Vagina (tissue), 2 donors: ENCODE data around the gene CTBP2. TPM values are rescaled to one million over a fixed set of nuclear protein-coding genes. Genes with fewer than 3 reads are reported as not detected.

Source experiments
- DNase-seq, 2 donors: peaks; one replicate each; pipeline ENCODE4 v3.0.0-alpha.2; 2017; ENCODE audit errors: extremely low spot score in 2 of 2
- H3K27ac ChIP-seq: fragments of 200-600 bp; sonication (generic); one replicate; pipeline ENCODE4 v1.5.1; 2019
- H3K27me3 ChIP-seq: fragments of 200-600 bp; sonication (generic); one replicate; pipeline ENCODE4 v1.5.1; 2019
- H3K36me3 ChIP-seq, 2 donors: fragments of 200-600 bp; sonication (generic); one replicate each; pipeline ENCODE4 v1.5.1; 2017 to 2019
- H3K4me1 ChIP-seq: fragments of 200-600 bp; sonication (generic); one replicate; pipeline ENCODE4 v1.5.1; 2019
- H3K4me3 ChIP-seq, 2 donors: fragments of 200-600 bp; sonication (generic); 1 replicate in 1 of 2; 2 replicates in 1 of 2; pipeline ENCODE4 v1.5.1; 2016 to 2019
- H3K9me3 ChIP-seq: fragments of 200-600 bp; sonication (generic); one replicate; pipeline ENCODE4 v1.5.1; 2019
- POLR2A ChIP-seq, 2 donors: fragments of 450-650 bp; IDR thresholded peaks; one replicate each; pipeline ENCODE4 v1.6.1; 2017; ENCODE audit warnings: antibody characterized with exemption in 2 of 2, mild to moderate bottlenecking in 2 of 2, moderate library complexity in 2 of 2
- POLR2AphosphoS5 ChIP-seq, 2 donors: sonication (generic); formaldehyde crosslinking; IDR thresholded peaks; one replicate each; pipeline ENCODE4 v1.9.0; 2017; ENCODE audit warnings: antibody characterized with exemption in 2 of 2, mild to moderate bottlenecking in 2 of 2, low read depth in 1 of 2; ENCODE audit not compliant: insufficient read depth in 1 of 2
- intact Hi-C: fragments of 100-400 bp; cut with DNase I; formaldehyde crosslinking; loops from one replicate; pipeline ENCODE4 v1.15.1; 2023
- total RNA-seq: library from RNA; depleted of rRNA; stranded (reverse); fragments of >200 nt; gene quantifications from one replicate; pipeline ENCODE4 v1.2.3, GENCODE V29; 2016
- TF ChIP-seq, protein P1 (sequence below), 3 experiments: fragments of 450-650 bp in 2 of 3; fragments of 200-600 bp in 1 of 3; sonication (generic) in 1 of 3; IDR thresholded peaks; one replicate each; pipeline ENCODE4 v1.5.1; 2017 to 2019; ENCODE audit warnings: antibody characterized with exemption in 3 of 3, mild to moderate bottlenecking in 2 of 3, moderate library complexity in 2 of 3

Gene CTBP2
- total RNA-seq, 1 donor from 2014 or later: 74.4 TPM

- intact Hi-C loops: no loop called here
- H3K9me3 ChIP-seq: no peaks in the 10 kb centered on the region
- no peak for DNase-seq
- peaks cover 0 to 13% of the 10 kb centered on the region in 2 donors for H3K36me3 ChIP-seq
- no peak overlapping the region for H3K27ac ChIP-seq
- H3K4me1 ChIP-seq: peaks cover 65% of the 10 kb centered on the region
- TF ChIP-seq, protein P1, sequence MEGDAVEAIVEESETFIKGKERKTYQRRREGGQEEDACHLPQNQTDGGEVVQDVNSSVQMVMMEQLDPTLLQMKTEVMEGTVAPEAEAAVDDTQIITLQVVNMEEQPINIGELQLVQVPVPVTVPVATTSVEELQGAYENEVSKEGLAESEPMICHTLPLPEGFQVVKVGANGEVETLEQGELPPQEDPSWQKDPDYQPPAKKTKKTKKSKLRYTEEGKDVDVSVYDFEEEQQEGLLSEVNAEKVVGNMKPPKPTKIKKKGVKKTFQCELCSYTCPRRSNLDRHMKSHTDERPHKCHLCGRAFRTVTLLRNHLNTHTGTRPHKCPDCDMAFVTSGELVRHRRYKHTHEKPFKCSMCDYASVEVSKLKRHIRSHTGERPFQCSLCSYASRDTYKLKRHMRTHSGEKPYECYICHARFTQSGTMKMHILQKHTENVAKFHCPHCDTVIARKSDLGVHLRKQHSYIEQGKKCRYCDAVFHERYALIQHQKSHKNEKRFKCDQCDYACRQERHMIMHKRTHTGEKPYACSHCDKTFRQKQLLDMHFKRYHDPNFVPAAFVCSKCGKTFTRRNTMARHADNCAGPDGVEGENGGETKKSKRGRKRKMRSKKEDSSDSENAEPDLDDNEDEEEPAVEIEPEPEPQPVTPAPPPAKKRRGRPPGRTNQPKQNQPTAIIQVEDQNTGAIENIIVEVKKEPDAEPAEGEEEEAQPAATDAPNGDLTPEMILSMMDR (IDR thresholded peaks at IDR 0.05): no peak
- no peak for TF ChIP-seq POLR2AphosphoS5 (IDR thresholded peaks at IDR 0.05; ENCODE audit: insufficient read depth in 1 of 2, low read depth in 1 of 2)
- no peak overlapping the region for H3K4me3 ChIP-seq
- H3K27me3 ChIP-seq: no peaks in the 10 kb centered on the region
These were observed 154.8 kb downstream of the CTBP2 start for GRCh38 chr10:125005312-125006187.

DNA sequence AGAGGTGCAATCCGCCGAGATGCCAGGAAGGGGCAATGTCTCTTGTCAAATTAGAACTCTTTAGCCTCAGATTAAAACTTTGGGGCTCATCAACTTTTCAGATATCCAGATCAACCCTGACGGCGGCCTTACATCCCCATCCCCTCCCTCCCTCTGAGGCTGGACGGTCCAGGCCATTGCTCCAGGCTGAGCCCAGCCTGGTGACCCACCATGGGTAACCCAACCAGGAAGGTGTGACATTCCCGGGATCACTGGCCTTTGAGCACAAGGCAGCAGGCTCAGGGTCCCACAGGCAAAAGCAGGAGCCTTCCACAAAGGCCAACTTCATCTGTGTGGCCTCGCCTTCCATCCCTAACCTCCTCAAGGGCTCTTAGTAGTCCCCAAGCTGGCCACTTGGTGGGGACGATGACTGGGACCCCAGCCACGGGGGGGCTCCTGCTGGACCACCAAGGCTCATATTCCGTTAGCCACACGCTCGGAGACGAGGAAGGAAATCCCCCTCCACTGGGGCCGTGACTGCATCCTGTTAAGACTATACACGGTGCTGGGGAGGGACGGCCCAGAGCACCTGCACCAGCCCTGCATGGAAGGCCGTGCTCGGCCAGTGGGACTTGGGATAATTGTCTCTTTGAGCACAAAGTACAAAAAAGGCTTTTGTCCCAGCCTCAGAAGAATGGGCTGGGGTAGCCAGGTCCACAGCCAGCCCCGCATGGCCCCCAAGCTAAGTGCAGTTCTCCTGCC is 155.6 kb downstream of the CTBP2 start:
- Histone ChIP-seq H3K4me3 (no peak overlapping the region), H3K27ac (no peak overlapping the region), H3K4me1 (peaks cover 70% of the 10 kb centered on the region), H3K9me3 (no peaks in the 10 kb centered on the region), H3K36me3 (peaks cover 0 to 13% of the 10 kb centered on the region in 2 donors), H3K27me3 (no peaks in the 10 kb centered on the region)
- TF ChIP-seq POLR2A (IDR thresholded peaks at IDR 0.05) (no peak), POLR2AphosphoS5 (IDR thresholded peaks at IDR 0.05; ENCODE audit: insufficient read depth in 1 of 2, low read depth in 1 of 2) (no peak)
- TF ChIP-seq, protein P1 (IDR thresholded peaks at IDR 0.05): no peak
- intact Hi-C loops: no loop called here
- DNase-seq: no peak

DNA sequence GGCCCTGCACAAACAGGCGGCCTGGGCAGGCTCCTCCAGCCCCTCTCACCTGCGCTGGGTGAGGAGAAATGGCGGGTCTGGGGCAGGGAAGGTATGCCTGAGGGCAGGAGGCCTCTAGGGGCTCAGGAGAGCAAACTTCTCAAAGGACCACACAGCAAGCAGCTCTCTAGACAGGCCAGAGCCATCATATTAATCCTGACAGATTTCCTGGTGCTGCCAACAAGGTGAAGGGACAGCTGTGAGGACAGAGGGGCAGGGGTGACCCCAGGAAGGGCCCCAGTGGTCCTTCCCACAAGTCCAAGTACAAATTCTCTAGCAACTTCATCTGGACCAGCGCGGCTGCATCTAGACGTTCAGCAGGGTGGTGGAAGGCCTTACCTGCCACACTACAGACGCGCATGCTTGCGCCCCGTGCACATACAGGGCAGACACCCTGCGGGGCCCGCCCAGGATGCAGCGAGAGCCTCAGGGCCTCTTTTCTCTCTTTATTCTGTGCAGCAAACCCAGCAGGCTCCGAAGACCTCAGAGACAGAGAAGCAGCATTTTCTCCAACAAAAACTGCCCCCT is 156.4 kb downstream of the CTBP2 start:
- no peak for DNase-seq
- Histone ChIP-seq H3K27me3 (no peaks in the 10 kb centered on the region), H3K9me3 (no peaks in the 10 kb centered on the region), H3K4me3 (no peak overlapping the region), H3K4me1 (peaks cover 72% of the 10 kb centered on the region), H3K36me3 (peaks cover 0 to 13% of the 10 kb centered on the region in 2 donors), H3K27ac (no peak overlapping the region)
- TF ChIP-seq, protein P1 (IDR thresholded peaks at IDR 0.05): no peak
- TF ChIP-seq POLR2A (IDR thresholded peaks at IDR 0.05) (no peak), POLR2AphosphoS5 (IDR thresholded peaks at IDR 0.05; ENCODE audit: insufficient read depth in 1 of 2, low read depth in 1 of 2) (no peak)
- intact Hi-C loops: no loop called here

DNA sequence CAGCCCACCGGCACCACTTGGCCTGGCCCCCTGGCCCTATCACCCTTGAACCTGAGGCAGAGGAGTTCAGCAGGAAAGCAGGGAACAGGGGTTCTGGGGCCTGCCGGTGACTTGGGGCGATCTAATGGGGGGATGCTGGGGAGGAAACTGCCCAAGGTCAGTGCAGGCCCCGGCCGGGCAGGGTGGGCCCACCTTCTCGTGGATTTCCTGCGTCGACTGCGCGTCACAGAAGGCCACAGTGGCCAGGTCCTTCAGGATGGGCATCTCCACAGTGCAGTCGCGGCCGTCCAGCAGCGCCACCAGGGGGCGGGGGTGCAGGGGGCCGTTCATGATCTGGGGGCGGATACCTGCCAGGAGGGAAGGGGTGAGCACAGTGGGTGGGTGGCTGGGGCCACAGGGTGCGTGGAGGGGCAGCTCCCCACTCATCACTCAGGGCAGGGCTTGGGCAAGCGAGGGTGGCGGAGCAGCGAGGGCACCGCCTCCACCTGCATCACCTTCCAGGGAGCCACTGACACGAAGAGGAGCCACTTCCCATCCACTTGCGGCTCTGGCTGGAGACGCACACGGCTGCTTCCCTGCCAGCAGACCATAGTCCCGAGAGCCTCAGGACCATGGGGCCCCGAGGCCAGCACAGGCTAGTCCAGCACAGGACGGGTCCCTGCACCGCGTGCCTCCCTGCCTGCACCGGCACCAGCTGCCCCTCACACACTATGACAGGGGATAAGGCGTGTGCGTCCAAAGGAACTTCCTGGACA is 157.0 kb downstream of the CTBP2 start:
- Histone ChIP-seq H3K4me1 (peaks cover 76% of the 10 kb centered on the region), H3K9me3 (no peaks in the 10 kb centered on the region), H3K27ac (no peak overlapping the region), H3K4me3 (no peak overlapping the region), H3K36me3 (peaks cover 0 to 13% of the 10 kb centered on the region in 2 donors), H3K27me3 (no peaks in the 10 kb centered on the region)
- DNase-seq: no peak
- intact Hi-C loops: no loop called here
- TF ChIP-seq POLR2A (IDR thresholded peaks at IDR 0.05): no peak
- TF ChIP-seq, protein P1 (IDR thresholded peaks at IDR 0.05): no peak
